NCI-H82 treated with DMSO at 0.1 percent for 48 hours (cell line): ENCODE results near the gene TMED6.
A peak's percentile ranks its signal among the peaks of the same experiment; 100 is the strongest.
"Not testable (repeated sequence)": the region's sequence is repeated elsewhere in the genome, so short reads cannot be mapped to it uniquely, and the experiment has no call there.

Experiments
- DNase-seq: peaks from one replicate; lab custom pipeline; 2025; ENCODE audit not compliant: unreplicated experiment; lab: John Stamatoyannopoulos, UW

The TMED6 gene

GRCh38 chr16:69363281-69363717, 11.7 kb upstream of the TMED6 start:
- DNase-seq, result no peak

DNA sequence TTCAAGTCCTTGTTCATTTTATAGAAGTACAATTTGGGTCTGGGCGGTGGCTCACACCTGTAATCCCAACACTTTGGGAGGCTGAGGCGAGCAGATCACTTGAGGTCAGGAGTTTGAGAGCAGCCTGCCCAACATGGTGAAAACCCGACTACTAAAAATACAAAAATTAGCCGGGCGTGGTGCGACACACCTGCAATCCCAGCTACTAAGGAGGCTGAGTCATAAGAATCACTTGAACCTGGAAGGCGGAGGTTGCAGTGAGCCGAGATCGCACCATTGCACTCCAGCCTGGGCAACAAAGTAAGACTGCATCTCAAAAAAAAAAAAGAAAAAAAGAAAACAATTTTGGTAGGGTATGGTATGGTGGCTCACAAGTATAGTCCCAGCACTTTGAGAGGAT, 8.5 kb upstream of the TMED6 start:
- not testable (repeated sequence) for DNase-seq

DNA sequence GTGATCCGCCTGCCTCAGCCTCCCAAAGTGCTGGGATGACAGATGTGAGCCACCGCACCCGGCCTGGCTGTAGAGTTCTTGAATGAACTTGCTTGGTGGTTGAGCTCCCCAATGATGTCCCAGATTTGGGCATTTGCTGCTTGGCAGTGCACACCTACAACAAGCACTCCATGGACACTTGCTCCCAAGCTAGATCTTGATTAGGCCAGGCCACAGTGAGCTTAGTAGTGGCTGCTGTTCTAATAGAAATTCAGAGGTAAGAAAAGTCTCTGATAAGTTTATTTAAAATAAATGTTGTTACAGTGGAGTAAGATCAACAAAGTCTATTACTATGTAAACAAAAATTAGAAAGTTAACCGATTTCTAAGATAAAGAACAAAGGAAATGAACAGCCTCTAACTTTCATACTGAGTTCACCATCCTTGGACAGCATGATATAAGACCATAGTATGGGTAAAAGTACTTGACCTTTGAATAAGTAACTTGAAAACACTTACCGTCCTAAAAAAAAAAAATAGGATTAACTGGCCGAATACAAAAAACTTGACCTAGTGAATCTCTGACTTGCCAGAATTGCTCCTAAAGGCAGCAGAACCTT, 951 bp downstream of the TMED6 start:
- no peak for DNase-seq

GRCh38 chr16:69349536-69349935, 2.0 kb downstream of the TMED6 start:
- DNase-seq, result no peak

DNA sequence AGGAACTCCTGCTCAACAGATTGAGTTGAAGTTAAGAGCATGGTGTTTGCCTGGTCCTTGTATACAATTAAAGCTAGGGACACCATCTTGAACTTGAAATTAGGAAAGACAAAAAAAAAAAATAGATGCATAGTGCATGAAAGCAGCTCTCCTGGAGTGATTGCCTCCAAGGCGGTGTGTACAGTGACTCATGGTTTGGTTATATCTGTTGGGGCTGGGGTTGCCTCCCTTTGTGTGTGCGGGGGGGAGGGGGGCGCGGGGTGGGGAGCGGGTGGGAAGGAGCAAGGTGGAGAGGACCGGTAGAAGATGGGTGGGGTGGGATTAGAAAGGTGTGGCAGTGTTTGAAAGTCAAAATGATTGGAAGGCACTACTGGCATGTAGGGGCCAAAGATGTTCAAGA, 3.4 kb downstream of the TMED6 start:
- DNase-seq, result no peak

DNA sequence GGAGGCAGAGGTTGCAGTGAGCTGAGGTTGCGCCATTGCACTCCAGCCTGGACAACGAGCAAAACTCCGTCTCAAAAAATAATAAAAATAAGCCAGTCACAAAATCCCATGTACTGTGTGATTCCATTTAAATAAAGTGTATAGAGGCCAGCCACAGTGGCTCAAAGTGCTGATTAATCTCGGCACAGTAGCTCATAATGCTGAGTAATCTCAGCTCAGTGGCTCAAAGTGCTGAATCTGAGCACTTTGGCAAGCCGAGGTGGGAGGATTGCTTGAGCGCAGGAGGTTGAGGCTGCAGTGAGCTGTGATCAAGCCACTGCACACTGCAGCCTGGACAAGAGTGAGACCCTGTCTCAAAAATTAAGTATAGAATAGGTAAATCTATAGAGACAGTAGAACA, 4.9 kb downstream of the TMED6 start:
- no peak for DNase-seq

DNA sequence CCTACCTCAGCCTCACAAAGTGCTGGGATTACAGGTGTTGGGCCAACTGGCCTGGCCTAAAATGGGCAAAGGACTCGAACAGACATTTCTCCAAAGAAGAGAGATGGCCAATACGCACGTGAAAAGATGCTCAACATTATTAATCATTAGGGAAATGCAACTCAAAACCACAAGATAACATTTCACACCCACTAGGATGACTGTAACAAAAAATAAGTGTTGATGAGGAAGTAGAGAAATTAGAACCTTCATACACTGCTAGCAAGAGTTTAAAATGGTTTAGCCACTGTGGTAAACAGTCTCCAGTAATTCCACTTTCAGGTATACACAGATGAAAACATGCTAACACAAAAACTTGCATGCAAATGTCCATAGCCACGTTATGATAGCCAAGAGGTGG, 5.7 kb downstream of the TMED6 start:
- no peak for DNase-seq

- no peak for DNase-seq
Observed at GRCh38 chr16:69344171-69344570, 7.4 kb downstream of the TMED6 start.

GRCh38 chr16:69340095-69340644, 11.4 kb downstream of the TMED6 start:
- DNase-seq, result no peak

- peak; percentile 96 for DNase-seq
Observed at GRCh38 chr16:69339289-69340094, 12.1 kb downstream of the TMED6 start, which contains the start of the genes COG8 and NIP7. COG8 (minus strand) TSS chr16:69339564; CDS start chr16:69339552, 12 bp downstream. NIP7 (plus strand) TSS chr16:69339772; CDS start chr16:69339830, 58 bp downstream.

DNA sequence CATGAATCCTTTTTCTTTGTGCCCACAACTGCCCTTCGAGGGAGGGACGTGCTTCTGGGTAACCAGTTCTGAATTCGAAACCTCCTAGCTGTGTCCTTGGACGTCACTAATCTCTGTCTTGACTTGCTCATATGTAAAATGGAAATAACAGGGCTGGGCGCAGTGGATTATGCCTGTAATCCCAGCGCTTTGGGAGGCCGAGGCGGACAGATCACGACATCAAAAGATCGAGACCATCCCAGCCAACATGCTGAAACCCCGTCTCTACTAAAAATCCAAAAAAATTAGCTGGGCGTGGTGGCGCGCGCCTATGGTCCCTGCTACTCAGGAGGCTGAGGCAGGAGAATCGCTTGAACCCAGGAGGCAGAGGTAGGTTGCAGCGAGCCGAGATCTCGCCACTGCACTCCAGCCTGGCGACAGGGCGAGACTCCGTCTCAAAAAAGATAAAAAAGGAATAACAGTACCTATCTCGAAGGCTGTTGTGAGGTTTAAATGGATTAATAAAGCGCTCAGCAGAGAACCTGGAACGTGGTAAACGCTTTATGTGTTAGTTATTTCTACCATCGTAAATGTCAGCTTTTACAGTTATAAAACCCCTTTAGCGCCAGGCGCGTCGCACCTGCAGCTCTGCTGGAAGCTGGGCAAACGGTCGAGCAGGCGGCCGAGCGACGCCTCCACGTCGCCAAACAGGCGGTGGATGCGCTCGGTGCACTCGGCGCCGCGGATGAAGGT, 12.9 kb downstream of the TMED6 start:
- no peak for DNase-seq

GRCh38 chr16:69334696-69335095, 16.9 kb downstream of the TMED6 start:
- no peak for DNase-seq

- DNase-seq, result peak; percentile 73
Observed at GRCh38 chr16:69330286-69331109, 21.1 kb downstream of the TMED6 start, which contains the start of gene PDF. PDF (minus strand) TSS chr16:69330588; CDS start chr16:69330570, 18 bp downstream.

DNA sequence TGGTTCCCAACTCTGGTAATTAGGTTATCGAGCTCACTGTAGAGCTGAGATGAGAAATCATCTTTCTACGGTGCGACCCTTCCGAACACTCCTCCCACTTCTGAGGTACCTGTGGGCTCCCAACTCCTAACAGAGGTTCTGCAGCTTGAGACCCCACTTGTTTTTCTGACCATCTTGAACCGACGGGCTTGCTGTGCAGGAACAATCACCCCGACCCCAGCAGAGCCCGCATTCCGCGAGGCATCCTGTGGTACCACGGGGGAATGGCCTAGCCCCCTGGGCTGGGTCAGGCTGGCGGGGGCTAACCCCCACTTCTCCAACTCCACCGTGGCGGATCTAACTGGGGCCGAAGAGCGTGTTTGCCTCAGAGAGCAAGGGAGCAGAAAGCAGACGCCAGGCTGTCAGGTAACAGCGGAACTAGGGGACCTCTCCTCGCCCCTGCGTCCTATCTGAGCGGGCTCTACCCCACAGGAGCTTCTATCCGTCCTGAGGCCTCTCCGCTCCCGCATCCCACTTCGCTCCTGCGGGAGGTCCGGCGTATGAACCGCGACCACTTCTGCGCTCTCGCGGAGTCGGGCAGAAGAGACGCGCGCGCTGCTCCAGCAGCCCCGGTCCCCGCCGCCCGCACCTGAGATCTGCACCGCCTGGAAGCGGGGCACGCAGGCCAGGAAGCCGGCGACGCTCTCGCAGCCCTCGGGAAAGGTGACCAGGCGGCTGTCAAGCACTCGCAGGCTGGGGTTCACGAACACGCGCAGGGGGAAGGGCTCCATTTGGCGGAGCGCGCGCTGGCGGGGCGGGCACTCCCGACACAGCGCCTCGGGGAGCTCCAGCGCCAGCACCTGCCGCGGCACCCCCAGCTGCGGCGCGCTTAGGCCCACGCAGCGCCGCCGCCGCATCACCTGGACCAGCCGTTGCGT, 22.0 kb downstream of the TMED6 start:
- no peak for DNase-seq

DNA sequence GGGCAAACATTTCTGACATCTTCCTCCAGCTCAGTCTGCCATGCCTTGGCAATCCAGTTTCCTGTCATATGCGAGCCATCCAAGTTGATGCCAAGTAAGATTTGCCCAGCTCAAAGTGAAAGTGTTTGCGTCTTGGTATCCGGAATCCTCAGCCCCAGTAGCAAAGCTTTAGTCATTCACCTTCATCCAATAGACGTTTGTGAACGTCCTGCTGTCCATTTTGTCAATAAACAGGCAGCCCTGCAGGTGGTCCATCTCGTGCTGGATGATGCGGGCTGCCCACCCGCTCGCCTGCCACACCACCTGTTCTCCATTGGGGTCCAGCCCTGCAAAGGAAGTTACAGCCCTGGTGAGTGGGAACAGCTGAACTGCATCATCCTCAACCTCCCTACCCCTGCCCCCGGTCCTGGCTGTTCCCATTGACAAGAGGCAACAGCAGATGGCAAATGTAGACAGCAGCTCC, 22.7 kb downstream of the TMED6 start:
- DNase-seq, result no peak

DNA sequence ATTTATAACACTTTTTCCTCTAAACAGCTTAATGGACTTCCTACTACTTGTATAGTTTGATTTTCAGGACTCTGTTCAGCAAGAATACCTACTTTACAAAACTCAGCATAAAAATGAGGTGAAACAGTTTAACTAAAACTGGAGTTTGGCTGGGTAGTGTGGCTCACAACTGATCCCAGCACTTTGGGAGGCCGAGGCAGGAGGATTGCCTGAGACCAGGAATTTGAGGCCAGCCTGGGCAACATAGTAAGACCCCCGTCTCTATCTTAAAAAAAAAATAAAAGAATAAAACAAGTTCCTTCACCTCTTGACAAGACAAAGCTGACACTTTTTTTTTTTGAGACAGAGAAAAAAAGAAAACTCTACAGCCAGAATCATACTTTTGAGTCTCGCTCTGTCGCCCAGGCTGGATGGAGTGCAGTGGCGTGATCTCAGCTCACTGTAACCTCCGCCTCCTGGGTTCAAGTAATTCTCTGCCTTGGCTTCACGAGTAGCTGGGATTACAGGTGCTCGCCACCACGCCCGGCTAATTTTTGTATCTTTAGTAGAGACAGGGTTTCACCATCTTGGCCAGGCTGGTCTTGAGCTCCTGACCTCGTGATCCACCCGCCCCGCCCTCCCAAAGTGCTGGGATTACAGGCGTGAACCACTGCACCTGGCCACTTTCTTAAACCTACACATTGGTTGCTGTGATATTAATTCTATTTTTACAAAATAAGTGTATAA, 23.8 kb downstream of the TMED6 start:
- DNase-seq, result no peak

GRCh38 chr16:69326172-69326873, 25.3 kb downstream of the TMED6 start:
- DNase-seq, result no peak

DNA sequence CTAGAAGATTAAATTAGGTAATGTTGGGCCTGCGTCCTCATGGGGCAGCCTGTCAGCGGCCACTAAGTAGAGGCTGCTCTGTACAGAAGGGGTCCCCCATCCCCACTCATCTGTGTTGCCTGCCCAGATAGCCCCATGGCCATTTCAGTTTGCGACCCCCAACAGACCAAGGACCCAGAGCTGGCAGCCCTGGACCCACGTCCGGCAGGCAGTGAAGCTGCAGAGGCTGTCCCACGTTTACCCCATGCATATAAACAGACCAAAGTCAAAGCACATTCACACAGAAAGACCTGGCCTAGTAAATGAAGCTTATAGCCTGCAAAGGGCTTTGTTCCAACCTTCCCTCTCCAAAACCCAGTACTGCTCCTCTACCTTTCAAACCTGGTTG, 25.8 kb downstream of the TMED6 start:
- DNase-seq, result no peak
